Hepatocyte (in vitro differentiated cells): Measurements from ENCODE around the gene CNTNAP2. TPM values are rescaled to one million over a fixed set of nuclear protein-coding genes. Genes with fewer than 3 reads are reported as not detected.

Experiments used
- DNase-seq: peaks from one replicate; pipeline ENCODE4 v3.0.0-alpha.2; 2016; ENCODE audit warnings: low spot score
- H2AFZ ChIP-seq: fragments of 200-600 bp; sonication (generic); 2 replicates; pipeline ENCODE4 v1.6.0; 2016; ENCODE audit warnings: antibody characterized with exemption, mild to moderate bottlenecking
- H3K27ac ChIP-seq: fragments of 200-600 bp; sonication (generic); 2 replicates; pipeline ENCODE4 v1.5.1; 2016; ENCODE audit warnings: mild to moderate bottlenecking
- H3K27me3 ChIP-seq: fragments of 200-600 bp; sonication (generic); 2 replicates; pipeline ENCODE4 v1.6.1; 2016
- H3K36me3 ChIP-seq: fragments of 200-600 bp; sonication (generic); replicated peaks from 2 replicates; pipeline ENCODE4 v1.5.1; 2016; ENCODE audit warnings: low read depth; ENCODE audit not compliant: insufficient read depth
- H3K4me1 ChIP-seq: fragments of 200-600 bp; sonication (generic); 2 replicates; pipeline ENCODE4 v1.5.1; 2016; ENCODE audit warnings: mild to moderate bottlenecking, moderate library complexity; ENCODE audit not compliant: insufficient read depth
- H3K4me2 ChIP-seq: fragments of 200-600 bp; sonication (generic); 2 replicates; pipeline ENCODE4 v1.6.0; 2016
- H3K4me3 ChIP-seq: fragments of 200-600 bp; sonication (generic); 2 replicates; pipeline ENCODE4 v1.5.1; 2016; ENCODE audit warnings: mild to moderate bottlenecking
- H3K79me2 ChIP-seq: fragments of 200-600 bp; sonication (generic); 2 replicates; pipeline ENCODE4 v1.6.0; 2017; ENCODE audit warnings: mild to moderate bottlenecking
- H3K9me2 ChIP-seq: fragments of 200-600 bp; sonication (generic); replicated peaks from 2 replicates; pipeline ENCODE4 v1.6.0; 2017; ENCODE audit warnings: mild to moderate bottlenecking; ENCODE audit not compliant: insufficient read depth
- H3K9me3 ChIP-seq: fragments of 200-600 bp; sonication (generic); 2 replicates; pipeline ENCODE4 v1.5.1; 2016; ENCODE audit warnings: low read depth, mild to moderate bottlenecking
- H4K20me1 ChIP-seq: fragments of 200-600 bp; sonication (generic); 2 replicates; pipeline ENCODE4 v1.6.0; 2016; ENCODE audit warnings: mild to moderate bottlenecking; ENCODE audit not compliant: insufficient read depth, poor library complexity, severe bottlenecking
- EZH2 ChIP-seq: fragments of 200-600 bp; sonication (generic); IDR thresholded peaks from 2 replicates; pipeline ENCODE4 v1.6.1; 2016; ENCODE audit warnings: antibody characterized with exemption, mild to moderate bottlenecking, borderline replicate concordance
- EZH2phosphoT487 ChIP-seq: fragments of 200-600 bp; sonication (generic); IDR thresholded peaks from one replicate; pipeline ENCODE4 v1.6.1; 2018; ENCODE audit warnings: antibody characterized with exemption, mild to moderate bottlenecking, low read depth, moderate library complexity; ENCODE audit not compliant: unreplicated experiment, severe bottlenecking
- WGBS: methylation state at CpG from one replicate; pipeline ENCODE4 v1.1.6; 2016; ENCODE audit warnings: low lambda C conversion rate; ENCODE audit errors: missing lambda C conversion rate; 5-methylcytosine and 5-hydroxymethylcytosine counted together
- polyA plus RNA-seq: library from polyadenylated mRNA; unstranded; fragments of >200 nt; fragmentation: Nextera tagmentation; extraction: Ambion mirVana; gene quantifications from 2 replicates; pipeline ENCODE4 v1.2.1, GENCODE V29; 2016
- total RNA-seq: library from RNA; depleted of rRNA; stranded (reverse); fragments of >200 nt; gene quantifications from 2 replicates; pipeline ENCODE4 v1.2.3, GENCODE V29; 2014
- TF ChIP-seq, protein P1 (sequence below): fragments of 200-600 bp; sonication (generic); IDR thresholded peaks from 2 replicates; pipeline ENCODE4 v1.5.1; 2016; ENCODE audit warnings: antibody characterized with exemption, mild to moderate bottlenecking; ENCODE audit not compliant: poor library complexity

The CNTNAP2 gene
- total and polyA plus RNA-seq, 2 experiments from 2014 or later: 7.5 to 14.7 TPM

DNA sequence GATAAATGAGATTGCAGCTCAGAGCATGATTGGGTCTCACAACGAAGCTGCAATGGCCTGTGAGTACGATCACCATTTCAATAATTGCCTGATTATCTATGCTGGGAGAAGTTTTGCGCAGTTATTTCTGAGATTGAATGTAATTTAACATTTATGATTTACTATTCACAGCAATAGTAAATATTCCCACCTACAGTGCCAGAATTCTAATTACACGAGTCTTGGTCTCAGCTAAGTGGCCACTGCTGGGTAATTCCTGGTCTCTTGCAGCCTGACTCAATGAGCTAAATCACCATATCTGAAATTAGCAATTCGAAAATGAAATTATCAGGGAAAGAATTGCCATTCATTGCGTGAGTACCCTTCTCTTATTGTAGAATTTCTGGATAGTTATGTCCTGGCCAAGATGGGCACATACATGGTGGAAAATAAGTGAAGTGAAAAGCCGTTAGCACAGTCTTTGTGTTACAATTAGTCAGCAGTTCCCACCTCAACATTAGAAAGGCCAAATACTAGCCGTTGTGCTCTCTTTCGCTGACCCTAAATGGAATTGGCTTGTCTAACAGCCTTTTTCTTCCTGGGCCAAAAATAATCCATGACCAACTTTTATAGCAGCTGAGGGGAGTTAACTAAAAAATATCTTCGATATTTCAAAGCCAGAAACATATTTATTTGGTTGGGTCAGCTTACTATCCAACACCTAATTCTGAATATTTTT is 1793.0 kb downstream of the CNTNAP2 start:
- Histone ChIP-seq H3K27ac (no peak overlapping the region), H2AFZ (no peak overlapping the region), H3K27me3 (no peaks in the 10 kb centered on the region), H3K36me3 (no peaks in the 10 kb centered on the region), H3K9me2 (no peaks in the 10 kb centered on the region), H3K4me3 (no peak overlapping the region), H3K4me1 (no peaks in the 10 kb centered on the region), H3K4me2 (no peak overlapping the region), H4K20me1 (no peaks in the 10 kb centered on the region), H3K79me2 (no peaks in the 10 kb centered on the region), H3K9me3 (no peaks in the 10 kb centered on the region)
- no peak for DNase-seq
- TF ChIP-seq EZH2phosphoT487: no peak
- TF ChIP-seq, protein P1, sequence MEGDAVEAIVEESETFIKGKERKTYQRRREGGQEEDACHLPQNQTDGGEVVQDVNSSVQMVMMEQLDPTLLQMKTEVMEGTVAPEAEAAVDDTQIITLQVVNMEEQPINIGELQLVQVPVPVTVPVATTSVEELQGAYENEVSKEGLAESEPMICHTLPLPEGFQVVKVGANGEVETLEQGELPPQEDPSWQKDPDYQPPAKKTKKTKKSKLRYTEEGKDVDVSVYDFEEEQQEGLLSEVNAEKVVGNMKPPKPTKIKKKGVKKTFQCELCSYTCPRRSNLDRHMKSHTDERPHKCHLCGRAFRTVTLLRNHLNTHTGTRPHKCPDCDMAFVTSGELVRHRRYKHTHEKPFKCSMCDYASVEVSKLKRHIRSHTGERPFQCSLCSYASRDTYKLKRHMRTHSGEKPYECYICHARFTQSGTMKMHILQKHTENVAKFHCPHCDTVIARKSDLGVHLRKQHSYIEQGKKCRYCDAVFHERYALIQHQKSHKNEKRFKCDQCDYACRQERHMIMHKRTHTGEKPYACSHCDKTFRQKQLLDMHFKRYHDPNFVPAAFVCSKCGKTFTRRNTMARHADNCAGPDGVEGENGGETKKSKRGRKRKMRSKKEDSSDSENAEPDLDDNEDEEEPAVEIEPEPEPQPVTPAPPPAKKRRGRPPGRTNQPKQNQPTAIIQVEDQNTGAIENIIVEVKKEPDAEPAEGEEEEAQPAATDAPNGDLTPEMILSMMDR: no peak
- 87% methylated on average over 10 of the region's 10 CpGs for WGBS

DNA sequence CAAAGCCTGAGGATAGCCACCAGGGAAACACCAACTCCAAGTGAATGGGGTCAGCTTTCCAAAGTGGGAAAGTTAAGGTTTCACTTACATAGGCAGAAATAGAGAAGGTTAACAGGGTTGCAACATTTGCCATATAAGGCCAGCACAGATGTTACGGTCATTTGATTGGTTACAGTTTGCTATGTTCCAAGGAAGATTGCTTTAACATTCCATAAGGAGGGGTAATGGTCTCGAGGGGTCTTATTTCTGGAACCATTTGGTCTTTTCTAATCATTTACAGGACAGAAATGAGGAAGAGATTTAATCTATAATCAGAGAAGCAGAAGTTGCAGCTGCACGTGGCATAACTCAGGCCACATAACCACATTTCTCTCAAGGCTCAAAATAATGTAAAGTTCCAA is 1794.6 kb downstream of the CNTNAP2 start:
- Histone ChIP-seq H2AFZ (no peak overlapping the region), H3K36me3 (no peaks in the 10 kb centered on the region)
- DNase-seq: no peak

DNA sequence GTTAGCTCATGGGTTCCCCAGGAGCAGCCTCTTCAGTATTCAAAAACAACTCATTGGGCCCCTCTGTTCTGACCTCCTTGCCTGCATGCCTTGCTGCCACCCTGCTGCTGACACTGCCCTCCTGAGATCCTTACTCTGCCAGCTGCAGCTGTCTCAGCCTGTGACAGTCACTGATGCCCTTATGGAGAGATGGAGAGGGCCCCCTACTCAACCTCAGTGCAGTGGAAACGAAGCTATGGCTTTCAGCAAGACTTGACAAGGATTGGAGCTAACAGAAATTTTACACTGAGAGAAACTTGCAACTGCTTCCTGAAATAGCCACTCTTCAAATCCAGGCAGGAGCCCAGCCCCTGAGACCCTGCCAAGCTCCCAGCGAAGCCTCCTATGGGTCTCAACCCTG is 1795.7 kb downstream of the CNTNAP2 start:
- Histone ChIP-seq H3K9me2 (no peaks in the 10 kb centered on the region), H2AFZ (no peak overlapping the region), H3K27ac (no peak overlapping the region), H3K9me3 (no peaks in the 10 kb centered on the region), H3K36me3 (no peaks in the 10 kb centered on the region), H3K4me2 (no peak overlapping the region), H3K27me3 (no peaks in the 10 kb centered on the region), H3K79me2 (no peaks in the 10 kb centered on the region), H3K4me1 (no peaks in the 10 kb centered on the region), H4K20me1 (no peaks in the 10 kb centered on the region), H3K4me3 (no peak overlapping the region)
- TF ChIP-seq, protein P1: no peak
- TF ChIP-seq EZH2phosphoT487 (no peak), EZH2 (no peak)
- DNase-seq: no peak
- WGBS: 71% methylated on average over 2 of the region's 2 CpGs

More for the DNA sequence above, 1794.6 kb downstream of the CNTNAP2 start:
- no peaks in the 10 kb centered on the region for H3K27me3 ChIP-seq
- no peaks in the 10 kb centered on the region for H3K4me1 ChIP-seq
- H3K4me3 ChIP-seq: no peak overlapping the region
- TF ChIP-seq, protein P1: no peak
- TF ChIP-seq EZH2phosphoT487 (no peak), EZH2 (no peak)
- H3K27ac ChIP-seq: no peak overlapping the region
- no peaks in the 10 kb centered on the region for H3K79me2 ChIP-seq
- no peaks in the 10 kb centered on the region for H3K9me3 ChIP-seq
- WGBS: 28% methylated on average over 3 of the region's 3 CpGs
- H3K4me2 ChIP-seq: no peak overlapping the region
- H3K9me2 ChIP-seq: no peaks in the 10 kb centered on the region
- no peaks in the 10 kb centered on the region for H4K20me1 ChIP-seq
